ENCODE results near the gene PSENEN. TPM values are rescaled to one million over a fixed set of nuclear protein-coding genes. Genes with fewer than 3 reads are reported as not detected.

The PSENEN gene
- total and polyA plus RNA-seq, 2 of the 8 experiments (the other 6 are each of a cell fraction or from before 2014, with no cell fraction given) = 66.7 to 75.3 TPM

- no peak overlapping the region for H2AFZ ChIP-seq (ENCODE audit: low read length)
- no peak overlapping the region for H3K14ac ChIP-seq (ENCODE audit: insufficient read length)
- no peak overlapping the region for H2BK120ac ChIP-seq (replicated peaks; ENCODE audit: low read depth, low read length)
- H4K5ac ChIP-seq (ENCODE audit: insufficient read length, low read depth, low read length) = no peak overlapping the region
- CTCF ChIA-PET (ENCODE audit: partially characterized antibody) = interaction anchor here (0.5 to 0.9 kb wide), 2 partner anchors 10 to 140 kb away, joined by 3 read pairs; partner anchors contain the start of gene IGFLR1
- H3K56ac ChIP-seq (replicated peaks; ENCODE audit: insufficient read length, low read depth, low read length) = no peak overlapping the region
- no peak overlapping the region for H4K8ac ChIP-seq (ENCODE audit: extremely low read depth, insufficient read depth, low read length)
- H3K9me3 ChIP-seq (ENCODE audit: insufficient read depth in 2 of 2, low read depth in 1 of 2, low read length in 1 of 2) = no peaks in the 10 kb centered on the region
- no peak overlapping the region for H2BK12ac ChIP-seq (ENCODE audit: low read depth, low read length)
- H2AK5ac ChIP-seq (ENCODE audit: low read depth, low read length) = no peak overlapping the region
- H3K79me1 ChIP-seq (ENCODE audit: low read depth, low read length) = no peaks in the 10 kb centered on the region
- no peaks in the 10 kb centered on the region for H3K27me3 ChIP-seq (replicated peaks in 1 of 4; ENCODE audit: control insufficient read depth in 3 of 4, extremely low read depth in 1 of 4, insufficient read depth in 3 of 4, low read length in 3 of 4)
- H3K36me3 ChIP-seq (ENCODE audit: control insufficient read depth in 2 of 4, insufficient read depth in 4 of 4, low read length in 3 of 4) = peaks cover 25 to 63% (median 58%) of the 10 kb centered on the region in 4 experiments
- peaks cover 12 to 23% of the 10 kb centered on the region in 2 experiments for H4K20me1 ChIP-seq (replicated peaks in 1 of 2; ENCODE audit: control insufficient read depth in 1 of 2, insufficient read depth in 2 of 2, low read length in 2 of 2)
- H3K9ac ChIP-seq (replicated peaks in 1 of 4; ENCODE audit: extremely low read depth in 1 of 4, low read depth in 3 of 4, low read length in 3 of 4) = no peak overlapping the region
- WGBS, 2 experiments (ENCODE audit: extremely low coverage in 1 of 2, insufficient coverage in 1 of 2, insufficient read length in 1 of 2, insufficient replicate concordance in 2 of 2, low coverage in 1 of 2, low lambda C conversion rate in 2 of 2, missing lambda C conversion rate in 1 of 2) = 90% methylated on average over 14 of the region's 21 CpGs; no CpG with 5 or more reads in 1 of the 2 experiments
- DNase-seq (ENCODE audit: low read depth in 1 of 2, low spot score in 2 of 2) (no peak), FAIRE-seq (no peak)
- no peak overlapping the region for H3K4ac ChIP-seq (replicated peaks; ENCODE audit: insufficient read length, low read depth, low read length)
- H3K23ac ChIP-seq (ENCODE audit: insufficient read length) = no peak overlapping the region
- no peak overlapping the region for H3K4me3 ChIP-seq (ENCODE audit: extremely low read depth in 1 of 4, insufficient read depth in 2 of 4, low read depth in 3 of 4, low read length in 4 of 4)
- no peaks in the 10 kb centered on the region for H3K79me2 ChIP-seq (ENCODE audit: control insufficient read depth in 1 of 2, insufficient read depth in 2 of 2, low read length in 2 of 2)
- H3K27ac ChIP-seq (ENCODE audit: low read depth, low read length) = no peak overlapping the region
- H3K4me1 ChIP-seq (replicated peaks in 1 of 4; ENCODE audit: control insufficient read depth in 3 of 4, insufficient read depth in 4 of 4, low read length in 3 of 4) = no peaks in the 10 kb centered on the region
- no peaks in the 10 kb centered on the region for H3K23me2 ChIP-seq (ENCODE audit: low read depth, low read length)
- H2BK20ac ChIP-seq (ENCODE audit: low read length) = no peak overlapping the region
- no peak overlapping the region for H4K91ac ChIP-seq (replicated peaks; ENCODE audit: insufficient read length, low read length)
- TF ChIP-seq BCL11A (IDR thresholded peaks at IDR 0.05; ENCODE audit: low read depth in 2 of 2, low read length in 2 of 2) (no peak), SAP30 (IDR thresholded peaks at IDR 0.05; ENCODE audit: insufficient read depth, insufficient replicate concordance, low read length) (no peak), HDAC6 (IDR thresholded peaks at IDR 0.05; ENCODE audit: low read depth, low read length) (no peak), CBX5 (IDR thresholded peaks at IDR 0.05; ENCODE audit: low read depth, low read length) (no peak), BRCA1 (IDR thresholded peaks at IDR 0.05; ENCODE audit: low read depth, low read length) (no peak), CREB1 (IDR thresholded peaks at IDR 0.05) (no peak), KDM5A (IDR thresholded peaks at IDR 0.05; ENCODE audit: low read length) (no peak), E2F6 (IDR thresholded peaks at IDR 0.05) (no peak), RNF2 (IDR thresholded peaks at IDR 0.05; ENCODE audit: borderline replicate concordance, low read depth, low read length, missing control alignments, poor library complexity, severe bottlenecking) (no peak), CEBPB (IDR thresholded peaks at IDR 0.05; ENCODE audit: low read depth, low read length) (no peak), SP4 (IDR thresholded peaks at IDR 0.05; ENCODE audit: low read length) (no peak), GABPA (IDR thresholded peaks at IDR 0.05; ENCODE audit: borderline replicate concordance, insufficient read depth, low read length) (no peak)
- no peak overlapping the region for H2BK15ac ChIP-seq (ENCODE audit: low read length)
- POLR2A ChIA-PET (ENCODE audit: partially characterized antibody) = interaction anchor here (0.6 to 3.4 kb wide), 4 partner anchors 8 to 31 kb away, joined by 4 to 14 read pairs (median 5); partner anchors contain the start of genes PSENEN and U2AF1L4
- no peak overlapping the region for H3K4me2 ChIP-seq (ENCODE audit: insufficient read depth in 1 of 2, low read depth in 2 of 2, low read length in 2 of 2)
- no peak overlapping the region for H3K18ac ChIP-seq (ENCODE audit: extremely low read depth, low read length)
- H2BK5ac ChIP-seq (ENCODE audit: low read depth, low read length) = 0 out of 2 replicates have a peak overlapping the region, but pooled peaks have one; percentile 52
Measured at GRCh38 chr19:35731779-35732405, 13.6 kb upstream of the PSENEN start.

All from H1 (cell line).